GM23338 (cell line): Measurements from ENCODE around the gene NAPB. TPM values are rescaled to one million over a fixed set of nuclear protein-coding genes. Genes with fewer than 3 reads are reported as not detected.
A peak's percentile ranks its signal among the peaks of the same experiment; 100 is the strongest.

Experiments
- ATAC-seq: fragments of 200-7000 bp; cut with Tn5 transposase; 3 replicates; pipeline ENCODE4 v1.9.1; 2020
- DNase-seq: peaks from one replicate; pipeline ENCODE4 v3.0.0-alpha.2; 2015; ENCODE audit warnings: low spot score
- H2AFZ ChIP-seq: fragments of 200-600 bp; sonication (generic); 2 replicates; pipeline ENCODE4 v1.8.0; 2016; ENCODE audit warnings: antibody characterized with exemption, mild to moderate bottlenecking, moderate library complexity
- H3F3A ChIP-seq: fragments of 200-600 bp; sonication (generic); replicated peaks from 2 replicates; pipeline ENCODE4 v1.8.0; 2017; ENCODE audit warnings: antibody characterized with exemption, mixed run types, low read depth
- H3K27ac ChIP-seq: fragments of 200-600 bp; sonication (generic); 2 replicates; pipeline ENCODE4 v1.6.1; 2016; ENCODE audit warnings: low read depth
- H3K27me3 ChIP-seq: fragments of 200-600 bp; sonication (generic); 2 replicates; pipeline ENCODE4 v1.8.0; 2016; ENCODE audit warnings: mild to moderate bottlenecking, mixed run types, moderate library complexity; ENCODE audit not compliant: insufficient read depth
- H3K36me3 ChIP-seq: fragments of 200-600 bp; sonication (generic); 2 replicates; pipeline ENCODE4 v1.8.0; 2016; ENCODE audit warnings: mild to moderate bottlenecking; ENCODE audit not compliant: insufficient read depth
- H3K4me1 ChIP-seq: fragments of 200-600 bp; sonication (generic); 2 replicates; pipeline ENCODE4 v1.8.0; 2016; ENCODE audit warnings: mild to moderate bottlenecking, moderate library complexity; ENCODE audit not compliant: insufficient read depth
- H3K4me2 ChIP-seq: fragments of 200-600 bp; sonication (generic); 2 replicates; pipeline ENCODE4 v1.7.1; 2017; ENCODE audit warnings: mixed run types
- H3K4me3 ChIP-seq: fragments of 200-600 bp; sonication (generic); 2 replicates; pipeline ENCODE4 v1.6.1; 2016; ENCODE audit warnings: mixed run types
- H3K79me2 ChIP-seq: fragments of 200-600 bp; sonication (generic); replicated peaks from 2 replicates; pipeline ENCODE4 v1.8.0; 2017; ENCODE audit warnings: mild to moderate bottlenecking; ENCODE audit not compliant: insufficient read depth
- H3K9me2 ChIP-seq: fragments of 200-600 bp; sonication (generic); 2 replicates; pipeline ENCODE4 v1.8.0; 2017; ENCODE audit not compliant: insufficient read depth
- H4K20me1 ChIP-seq: fragments of 200-600 bp; sonication (generic); replicated peaks from 2 replicates; pipeline ENCODE4 v1.8.0; 2017; ENCODE audit warnings: mild to moderate bottlenecking; ENCODE audit not compliant: insufficient read depth
- H3K27ac Mint-ChIP-seq: 2 replicates; pipeline ENCODE4 v1.8.0; 2020; ENCODE audit warnings: inconsistent platforms, mild to moderate bottlenecking, moderate library complexity, mixed read lengths
- H3K27me3 Mint-ChIP-seq: 3 replicates; pipeline ENCODE4 v1.8.0; 2022; ENCODE audit warnings: low read depth, mild to moderate bottlenecking, moderate library complexity, mixed read lengths, inconsistent platforms; ENCODE audit not compliant: insufficient read depth, poor library complexity
- H3K36me3 Mint-ChIP-seq: 3 replicates; pipeline ENCODE4 v1.8.0; 2021; ENCODE audit warnings: low read depth, mild to moderate bottlenecking, inconsistent platforms, moderate library complexity, mixed read lengths
- H3K4me1 Mint-ChIP-seq: 3 replicates; pipeline ENCODE4 v1.8.0; 2020; ENCODE audit warnings: mild to moderate bottlenecking, inconsistent platforms, mixed read lengths
- H3K4me3 Mint-ChIP-seq: 3 replicates; pipeline ENCODE4 v1.8.0; 2021; ENCODE audit warnings: moderate library complexity, mild to moderate bottlenecking, inconsistent platforms, mixed read lengths
- H3K9me3 Mint-ChIP-seq: 3 replicates; pipeline ENCODE4 v1.8.0; 2020; ENCODE audit warnings: moderate library complexity, mild to moderate bottlenecking, inconsistent platforms, mixed read lengths
- CREB1 ChIP-seq: fragments of 250-450 bp; sonication (Bioruptor Pico); IDR thresholded peaks from 2 replicates; pipeline ENCODE4 v1.5.0; 2020; ENCODE audit warnings: low read depth, mild to moderate bottlenecking, moderate library complexity
- CTCF ChIP-seq, 2 experiments: fragments of 200-600 bp in 1 of 2; sonication (generic) in 1 of 2; conservative IDR thresholded peaks; 2 replicates each; pipeline versions ENCODE4 v1.5.1 to v1.6.1; 2016 to 2017; ENCODE audit warnings: antibody characterized with exemption in 2 of 2, low read depth in 2 of 2, mild to moderate bottlenecking in 2 of 2, moderate library complexity in 1 of 2
- EZH2 ChIP-seq: fragments of 200-600 bp; sonication (generic); IDR thresholded peaks from one replicate; pipeline ENCODE4 v1.8.0; 2017; ENCODE audit warnings: antibody characterized with exemption, mild to moderate bottlenecking, low read depth; ENCODE audit not compliant: unreplicated experiment
- EZH2phosphoT487 ChIP-seq: fragments of 200-600 bp; sonication (generic); IDR thresholded peaks from one replicate; pipeline ENCODE4 v1.8.1; 2018; ENCODE audit warnings: antibody characterized with exemption; ENCODE audit not compliant: unreplicated experiment
- JUNB ChIP-seq: IDR thresholded peaks from one replicate; pipeline ENCODE4 v1.6.1; 2016; ENCODE audit warnings: antibody characterized with exemption; ENCODE audit not compliant: unreplicated experiment
- POLR2AphosphoS5 ChIP-seq: IDR thresholded peaks from 2 replicates; pipeline ENCODE4 v1.6.1; 2016; ENCODE audit warnings: antibody characterized with exemption, low read depth
- STAT1 ChIP-seq: IDR thresholded peaks from one replicate; pipeline ENCODE4 v1.6.1; 2016; ENCODE audit warnings: antibody characterized with exemption; ENCODE audit not compliant: unreplicated experiment
- ZNF331 ChIP-seq: fragments of 250-450 bp; sonication (Bioruptor Pico); IDR thresholded peaks from 2 replicates; pipeline ENCODE4 v1.5.0; 2020; ENCODE audit warnings: low read depth, mild to moderate bottlenecking, moderate library complexity
- polyA plus RNA-seq: library from polyadenylated mRNA; unstranded; fragments of >200 nt; fragmentation: Nextera tagmentation; extraction: Ambion mirVana; gene quantifications from 2 replicates; pipeline ENCODE4 v1.2.1, GENCODE V29; 2016
- total RNA-seq: library from RNA; depleted of rRNA; stranded (reverse); fragments of >200 nt; shearing (Covaris generic); gene quantifications from 2 replicates; pipeline ENCODE4 v1.2.3, GENCODE V29; 2014
- TF ChIP-seq, protein P1 (sequence below): IDR thresholded peaks from 2 replicates; pipeline ENCODE4 v1.6.1; 2016; ENCODE audit warnings: antibody characterized with exemption
- TF ChIP-seq, protein P2 (sequence below): fragments of 250-450 bp; sonication (Bioruptor Pico); IDR thresholded peaks from 2 replicates; pipeline ENCODE4 v1.5.0; 2020; ENCODE audit warnings: mild to moderate bottlenecking, moderate library complexity

Gene NAPB
- total and polyA plus RNA-seq, 2 experiments from 2014 or later, result 7.3 to 18.1 TPM

GRCh38 chr20:23361119-23361475, 60.2 kb downstream of the NAPB start (continued):
- TF ChIP-seq CTCF (conservative IDR thresholded peaks at IDR 0.05; ENCODE audit: low read depth in 2 of 2) (no peak), JUNB (no peak), STAT1 (no peak), POLR2AphosphoS5 (no peak), CREB1 (CRISPR knock-in tag) (no peak), EZH2 (no peak)
- TF ChIP-seq, protein P1, sequence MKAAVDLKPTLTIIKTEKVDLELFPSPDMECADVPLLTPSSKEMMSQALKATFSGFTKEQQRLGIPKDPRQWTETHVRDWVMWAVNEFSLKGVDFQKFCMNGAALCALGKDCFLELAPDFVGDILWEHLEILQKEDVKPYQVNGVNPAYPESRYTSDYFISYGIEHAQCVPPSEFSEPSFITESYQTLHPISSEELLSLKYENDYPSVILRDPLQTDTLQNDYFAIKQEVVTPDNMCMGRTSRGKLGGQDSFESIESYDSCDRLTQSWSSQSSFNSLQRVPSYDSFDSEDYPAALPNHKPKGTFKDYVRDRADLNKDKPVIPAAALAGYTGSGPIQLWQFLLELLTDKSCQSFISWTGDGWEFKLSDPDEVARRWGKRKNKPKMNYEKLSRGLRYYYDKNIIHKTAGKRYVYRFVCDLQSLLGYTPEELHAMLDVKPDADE, result no peak

DNA sequence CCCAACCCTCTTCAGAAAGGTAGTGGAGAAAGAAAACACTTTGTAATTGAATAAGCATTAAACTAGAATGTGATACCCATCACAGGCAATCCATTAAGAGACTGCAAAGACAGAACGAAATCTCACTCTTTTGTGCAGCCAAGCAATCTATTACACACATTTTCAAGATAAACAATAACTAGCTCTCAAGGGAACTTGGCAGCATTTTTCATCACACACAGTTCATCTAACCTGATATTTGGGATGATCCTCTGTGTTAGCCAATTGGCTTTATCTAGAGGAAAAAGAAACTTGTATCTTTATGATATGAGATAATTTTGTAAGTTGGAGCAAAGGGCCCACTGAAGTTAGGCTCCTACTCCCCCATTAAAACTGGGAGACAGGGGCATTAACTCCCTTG, 60.8 kb downstream of the NAPB start:
- H3K79me2 ChIP-seq, result peaks cover 27% of the 10 kb centered on the region
- no peaks in the 10 kb centered on the region for H3K27me3 ChIP-seq
- Mint-ChIP-seq H3K9me3 (no peaks in the 10 kb centered on the region), H3K27ac (peak overlapping the region; percentile 96), H3K27me3 (peaks cover 23% of the 10 kb centered on the region), H3K36me3 (peaks cover 12% of the 10 kb centered on the region), H3K4me1 (peaks cover 41% of the 10 kb centered on the region), H3K4me3 (peak overlapping the region; percentile 88)
- TF ChIP-seq, protein P1, result no peak
- TF ChIP-seq, protein P2, sequence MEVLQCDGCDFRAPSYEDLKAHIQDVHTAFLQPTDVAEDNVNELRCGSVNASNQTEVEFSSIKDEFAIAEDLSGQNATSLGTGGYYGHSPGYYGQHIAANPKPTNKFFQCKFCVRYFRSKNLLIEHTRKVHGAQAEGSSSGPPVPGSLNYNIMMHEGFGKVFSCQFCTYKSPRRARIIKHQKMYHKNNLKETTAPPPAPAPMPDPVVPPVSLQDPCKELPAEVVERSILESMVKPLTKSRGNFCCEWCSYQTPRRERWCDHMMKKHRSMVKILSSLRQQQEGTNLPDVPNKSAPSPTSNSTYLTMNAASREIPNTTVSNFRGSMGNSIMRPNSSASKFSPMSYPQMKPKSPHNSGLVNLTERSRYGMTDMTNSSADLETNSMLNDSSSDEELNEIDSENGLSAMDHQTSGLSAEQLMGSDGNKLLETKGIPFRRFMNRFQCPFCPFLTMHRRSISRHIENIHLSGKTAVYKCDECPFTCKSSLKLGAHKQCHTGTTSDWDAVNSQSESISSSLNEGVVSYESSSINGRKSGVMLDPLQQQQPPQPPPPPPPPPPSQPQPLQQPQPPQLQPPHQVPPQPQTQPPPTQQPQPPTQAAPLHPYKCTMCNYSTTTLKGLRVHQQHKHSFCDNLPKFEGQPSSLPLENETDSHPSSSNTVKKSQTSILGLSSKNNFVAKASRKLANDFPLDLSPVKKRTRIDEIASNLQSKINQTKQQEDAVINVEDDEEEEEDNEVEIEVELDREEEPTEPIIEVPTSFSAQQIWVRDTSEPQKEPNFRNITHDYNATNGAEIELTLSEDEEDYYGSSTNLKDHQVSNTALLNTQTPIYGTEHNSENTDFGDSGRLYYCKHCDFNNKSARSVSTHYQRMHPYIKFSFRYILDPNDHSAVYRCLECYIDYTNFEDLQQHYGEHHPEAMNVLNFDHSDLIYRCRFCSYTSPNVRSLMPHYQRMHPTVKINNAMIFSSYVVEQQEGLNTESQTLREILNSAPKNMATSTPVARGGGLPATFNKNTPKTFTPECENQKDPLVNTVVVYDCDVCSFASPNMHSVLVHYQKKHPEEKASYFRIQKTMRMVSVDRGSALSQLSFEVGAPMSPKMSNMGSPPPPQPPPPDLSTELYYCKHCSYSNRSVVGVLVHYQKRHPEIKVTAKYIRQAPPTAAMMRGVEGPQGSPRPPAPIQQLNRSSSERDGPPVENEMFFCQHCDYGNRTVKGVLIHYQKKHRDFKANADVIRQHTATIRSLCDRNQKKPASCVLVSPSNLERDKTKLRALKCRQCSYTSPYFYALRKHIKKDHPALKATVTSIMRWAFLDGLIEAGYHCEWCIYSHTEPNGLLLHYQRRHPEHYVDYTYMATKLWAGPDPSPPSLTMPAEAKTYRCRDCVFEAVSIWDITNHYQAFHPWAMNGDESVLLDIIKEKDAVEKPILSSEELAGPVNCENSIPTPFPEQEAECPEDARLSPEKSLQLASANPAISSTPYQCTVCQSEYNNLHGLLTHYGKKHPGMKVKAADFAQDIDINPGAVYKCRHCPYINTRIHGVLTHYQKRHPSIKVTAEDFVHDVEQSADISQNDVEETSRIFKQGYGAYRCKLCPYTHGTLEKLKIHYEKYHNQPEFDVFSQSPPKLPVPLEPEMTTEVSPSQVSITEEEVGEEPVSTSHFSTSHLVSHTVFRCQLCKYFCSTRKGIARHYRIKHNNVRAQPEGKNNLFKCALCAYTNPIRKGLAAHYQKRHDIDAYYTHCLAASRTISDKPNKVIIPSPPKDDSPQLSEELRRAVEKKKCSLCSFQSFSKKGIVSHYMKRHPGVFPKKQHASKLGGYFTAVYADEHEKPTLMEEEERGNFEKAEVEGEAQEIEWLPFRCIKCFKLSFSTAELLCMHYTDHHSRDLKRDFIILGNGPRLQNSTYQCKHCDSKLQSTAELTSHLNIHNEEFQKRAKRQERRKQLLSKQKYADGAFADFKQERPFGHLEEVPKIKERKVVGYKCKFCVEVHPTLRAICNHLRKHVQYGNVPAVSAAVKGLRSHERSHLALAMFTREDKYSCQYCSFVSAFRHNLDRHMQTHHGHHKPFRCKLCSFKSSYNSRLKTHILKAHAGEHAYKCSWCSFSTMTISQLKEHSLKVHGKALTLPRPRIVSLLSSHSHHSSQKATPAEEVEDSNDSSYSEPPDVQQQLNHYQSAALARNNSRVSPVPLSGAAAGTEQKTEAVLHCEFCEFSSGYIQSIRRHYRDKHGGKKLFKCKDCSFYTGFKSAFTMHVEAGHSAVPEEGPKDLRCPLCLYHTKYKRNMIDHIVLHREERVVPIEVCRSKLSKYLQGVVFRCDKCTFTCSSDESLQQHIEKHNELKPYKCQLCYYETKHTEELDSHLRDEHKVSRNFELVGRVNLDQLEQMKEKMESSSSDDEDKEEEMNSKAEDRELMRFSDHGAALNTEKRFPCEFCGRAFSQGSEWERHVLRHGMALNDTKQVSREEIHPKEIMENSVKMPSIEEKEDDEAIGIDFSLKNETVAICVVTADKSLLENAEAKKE (CRISPR knock-in tag), result no peak
- TF ChIP-seq CTCF (conservative IDR thresholded peaks at IDR 0.05; ENCODE audit: low read depth in 2 of 2), result no peak
- TF ChIP-seq ZNF331 (CRISPR knock-in tag), result no peak
- TF ChIP-seq EZH2phosphoT487, result no peak
- no peak for TF ChIP-seq STAT1
- TF ChIP-seq CREB1 (CRISPR knock-in tag), result no peak
- no peak for TF ChIP-seq EZH2
- peaks cover 16% of the 10 kb centered on the region; the same call in 1 of the 2 replicates for H3F3A ChIP-seq
- H3K9me2 ChIP-seq, result no peaks in the 10 kb centered on the region
- 0 out of 2 replicates have a peak overlapping the region, but pooled peaks have one; percentile 94 for H3K27ac ChIP-seq
- H3K4me1 ChIP-seq, result peaks cover 35% of the 10 kb centered on the region; the same call in 1 of the 2 replicates
- no peaks in the 10 kb centered on the region for H3K36me3 ChIP-seq
- no peak overlapping the region for H2AFZ ChIP-seq
- H3K4me3 ChIP-seq, result peak overlapping the region; percentile 95
- ATAC-seq (no peak), DNase-seq (no peak)
- H4K20me1 ChIP-seq, result peaks cover 13% of the 10 kb centered on the region
- peak overlapping the region; percentile 81 for H3K4me2 ChIP-seq
